HG03064 (cell line): Measurements from ENCODE around the gene NDST1.
"Not testable (repeated sequence)": the region's sequence is repeated elsewhere in the genome, so short reads cannot be mapped to it uniquely, and the experiment has no call there.

ENCODE experiments used
- ATAC-seq: cut with Tn5 transposase; IDR thresholded peaks from one replicate; pipeline ENCODE4 v1.9.1; 2021; ENCODE audit warnings: low read depth; ENCODE audit not compliant: unreplicated experiment

The NDST1 gene

GRCh38 chr5:150507474-150508276 is at the start of gene NDST1:
Gene NDST1 (plus strand): TSS chr5:150508131. CDS start chr5:150521255, 13,124 bp downstream.
- ATAC-seq: no peak

- no peak for ATAC-seq
These were observed 49.0 kb upstream of the NDST1 start for GRCh38 chr5:150458802-150459557.

GRCh38 chr5:150460781-150461180 is 47.1 kb upstream of the NDST1 start:
- no peak for ATAC-seq

GRCh38 chr5:150461231-150461630 is 46.7 kb upstream of the NDST1 start:
- ATAC-seq: no peak

GRCh38 chr5:150464554-150465012 is 43.3 kb upstream of the NDST1 start:
- ATAC-seq: no peak

- no peak for ATAC-seq
These were observed 42.0 kb upstream of the NDST1 start for GRCh38 chr5:150465927-150466326.

- ATAC-seq: no peak
These were observed 39.7 kb upstream of the NDST1 start for GRCh38 chr5:150468206-150468605.

GRCh38 chr5:150469718-150470469 is 38.0 kb upstream of the NDST1 start:
- ATAC-seq: no peak

- no peak for ATAC-seq
These were observed 34.1 kb upstream of the NDST1 start for GRCh38 chr5:150473673-150474358.

- not testable (repeated sequence) for ATAC-seq
These were observed 31.4 kb upstream of the NDST1 start for GRCh38 chr5:150476568-150476967.

- no peak for ATAC-seq
These were observed 28.5 kb upstream of the NDST1 start for GRCh38 chr5:150479416-150479815.

- ATAC-seq: no peak
These were observed 26.3 kb upstream of the NDST1 start for GRCh38 chr5:150481708-150481965.

- no peak for ATAC-seq
These were observed 25.9 kb upstream of the NDST1 start for GRCh38 chr5:150481972-150482406.

GRCh38 chr5:150484964-150485692 is 22.8 kb upstream of the NDST1 start:
- ATAC-seq: no peak

- ATAC-seq: no peak
These were observed 22.1 kb upstream of the NDST1 start for GRCh38 chr5:150485693-150486401.

GRCh38 chr5:150486402-150487198 is 21.3 kb upstream of the NDST1 start:
- ATAC-seq: no peak

GRCh38 chr5:150487199-150488061 is 20.5 kb upstream of the NDST1 start:
- no peak for ATAC-seq
